GM12801 (cell line): ENCODE data around the gene DCBLD2.

Experiments
- TF ChIP-seq, protein P1 (sequence below): IDR thresholded peaks from one replicate; pipeline ENCODE4 v1.5.1; 2011; ENCODE audit warnings: control low read depth; ENCODE audit not compliant: insufficient read length; ENCODE audit errors: extremely low read depth

The DCBLD2 gene

DNA sequence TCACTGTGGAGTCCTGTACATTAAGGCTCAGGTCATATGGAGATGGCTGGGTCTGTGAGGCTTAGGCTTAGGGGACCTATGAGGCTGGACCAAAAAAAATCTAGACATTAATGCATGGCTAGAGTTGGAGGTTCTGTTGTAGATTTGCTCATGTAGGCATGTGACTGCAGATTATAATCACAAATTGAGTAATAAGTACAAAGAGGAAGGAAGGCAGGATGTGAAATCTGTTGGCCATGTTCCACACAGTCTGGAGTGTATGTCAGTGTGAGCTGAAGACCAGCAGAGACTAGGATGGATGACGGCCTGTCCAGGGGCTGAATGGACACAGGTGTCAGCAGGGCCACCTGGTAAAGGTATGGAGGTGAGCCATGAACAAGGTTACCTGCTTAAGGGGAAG is 138.4 kb downstream of the DCBLD2 start, which contains the start of gene ST3GAL6:
Gene ST3GAL6 (plus strand): TSS at position 265 of the 400 bp plus-strand sequence. CDS start 5,101 bp downstream, outside the sequence.
- TF ChIP-seq, protein P1, sequence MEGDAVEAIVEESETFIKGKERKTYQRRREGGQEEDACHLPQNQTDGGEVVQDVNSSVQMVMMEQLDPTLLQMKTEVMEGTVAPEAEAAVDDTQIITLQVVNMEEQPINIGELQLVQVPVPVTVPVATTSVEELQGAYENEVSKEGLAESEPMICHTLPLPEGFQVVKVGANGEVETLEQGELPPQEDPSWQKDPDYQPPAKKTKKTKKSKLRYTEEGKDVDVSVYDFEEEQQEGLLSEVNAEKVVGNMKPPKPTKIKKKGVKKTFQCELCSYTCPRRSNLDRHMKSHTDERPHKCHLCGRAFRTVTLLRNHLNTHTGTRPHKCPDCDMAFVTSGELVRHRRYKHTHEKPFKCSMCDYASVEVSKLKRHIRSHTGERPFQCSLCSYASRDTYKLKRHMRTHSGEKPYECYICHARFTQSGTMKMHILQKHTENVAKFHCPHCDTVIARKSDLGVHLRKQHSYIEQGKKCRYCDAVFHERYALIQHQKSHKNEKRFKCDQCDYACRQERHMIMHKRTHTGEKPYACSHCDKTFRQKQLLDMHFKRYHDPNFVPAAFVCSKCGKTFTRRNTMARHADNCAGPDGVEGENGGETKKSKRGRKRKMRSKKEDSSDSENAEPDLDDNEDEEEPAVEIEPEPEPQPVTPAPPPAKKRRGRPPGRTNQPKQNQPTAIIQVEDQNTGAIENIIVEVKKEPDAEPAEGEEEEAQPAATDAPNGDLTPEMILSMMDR, result no peak

DNA sequence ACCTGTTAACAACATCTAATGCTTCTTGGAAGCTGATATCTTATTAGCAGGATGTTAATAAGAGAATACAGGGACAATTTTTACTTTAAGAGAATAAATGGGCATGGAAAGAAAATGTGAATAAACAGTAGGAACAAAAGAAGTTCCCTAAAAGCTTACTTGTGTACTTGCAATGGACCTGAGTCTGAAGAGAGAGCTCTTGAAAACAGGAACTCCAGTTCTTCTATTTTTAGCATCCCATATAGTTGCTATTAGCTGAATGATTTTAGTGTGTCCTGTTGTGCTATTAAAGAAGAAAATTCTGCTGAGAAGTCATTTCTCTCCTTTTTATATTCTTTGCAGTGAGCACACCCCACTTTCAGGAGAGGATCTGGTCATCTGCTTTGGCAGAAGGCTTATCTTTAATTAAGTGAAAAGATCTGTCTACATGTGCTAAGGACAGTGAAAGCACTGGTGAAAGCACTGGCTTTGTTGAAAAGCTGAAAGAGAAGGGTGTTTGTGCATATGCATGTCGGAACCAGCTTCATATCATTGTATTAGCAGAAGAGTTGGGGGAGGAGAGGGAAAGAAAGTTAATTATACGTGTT is 139.8 kb downstream of the DCBLD2 start:
- TF ChIP-seq, protein P1, result no peak

DNA sequence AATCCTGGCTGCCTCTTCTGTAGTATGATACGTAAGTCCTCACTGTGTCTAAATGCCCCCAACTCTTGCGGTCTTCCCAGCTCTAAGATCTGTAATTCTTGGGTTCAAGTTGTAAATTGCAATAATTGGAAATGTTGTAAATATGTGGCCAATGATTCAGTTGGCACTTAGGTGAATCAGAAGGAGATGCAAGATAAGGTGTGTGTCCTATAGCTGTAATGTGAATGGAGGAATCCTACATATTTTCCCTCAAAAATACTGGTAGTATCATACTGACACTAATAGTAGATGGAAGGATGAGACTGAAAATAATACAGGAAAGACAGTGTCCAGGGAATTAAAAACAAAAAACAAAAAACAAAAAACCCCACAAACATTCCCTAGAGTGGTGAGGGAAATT is 141.9 kb downstream of the DCBLD2 start:
- TF ChIP-seq, protein P1, result no peak

DNA sequence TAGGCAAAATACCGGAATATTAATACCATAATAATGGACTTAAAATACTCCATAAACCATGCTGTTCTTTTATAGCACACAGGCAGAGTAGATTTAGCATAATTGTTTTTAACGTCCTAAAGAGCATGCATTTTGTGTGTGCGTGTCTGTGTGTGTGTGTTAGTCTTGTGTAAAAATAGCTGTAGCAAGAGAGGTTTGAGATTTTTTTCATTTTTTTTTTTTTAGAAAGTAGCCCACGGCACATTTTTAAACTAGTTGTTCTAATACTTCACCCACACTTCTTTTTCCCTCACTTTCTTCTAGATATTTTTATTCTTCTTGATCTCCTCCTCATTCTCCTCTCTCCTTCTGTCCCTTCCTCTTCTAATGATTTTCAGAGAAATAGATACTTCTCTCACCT is 145.9 kb downstream of the DCBLD2 start:
- TF ChIP-seq, protein P1, result no peak

DNA sequence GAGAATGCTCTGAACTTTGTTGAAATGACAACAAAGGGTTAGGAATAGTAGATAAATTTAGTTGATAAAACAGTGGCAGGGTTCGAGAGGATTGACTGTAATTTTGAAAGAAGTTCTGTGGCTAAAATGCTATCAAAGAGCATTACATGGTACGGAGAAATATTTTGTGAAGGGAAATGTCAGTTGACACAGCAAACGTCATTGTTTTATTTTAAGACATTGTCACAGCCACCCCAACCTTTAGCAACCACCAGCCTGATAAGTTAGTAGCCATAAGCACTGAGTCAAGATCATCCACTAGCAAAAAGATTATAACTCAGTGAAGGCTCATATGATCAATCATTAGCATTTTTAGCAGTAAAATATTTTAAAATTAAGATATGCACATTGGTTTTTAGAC is 147.0 kb downstream of the DCBLD2 start:
- TF ChIP-seq, protein P1, result no peak

DNA sequence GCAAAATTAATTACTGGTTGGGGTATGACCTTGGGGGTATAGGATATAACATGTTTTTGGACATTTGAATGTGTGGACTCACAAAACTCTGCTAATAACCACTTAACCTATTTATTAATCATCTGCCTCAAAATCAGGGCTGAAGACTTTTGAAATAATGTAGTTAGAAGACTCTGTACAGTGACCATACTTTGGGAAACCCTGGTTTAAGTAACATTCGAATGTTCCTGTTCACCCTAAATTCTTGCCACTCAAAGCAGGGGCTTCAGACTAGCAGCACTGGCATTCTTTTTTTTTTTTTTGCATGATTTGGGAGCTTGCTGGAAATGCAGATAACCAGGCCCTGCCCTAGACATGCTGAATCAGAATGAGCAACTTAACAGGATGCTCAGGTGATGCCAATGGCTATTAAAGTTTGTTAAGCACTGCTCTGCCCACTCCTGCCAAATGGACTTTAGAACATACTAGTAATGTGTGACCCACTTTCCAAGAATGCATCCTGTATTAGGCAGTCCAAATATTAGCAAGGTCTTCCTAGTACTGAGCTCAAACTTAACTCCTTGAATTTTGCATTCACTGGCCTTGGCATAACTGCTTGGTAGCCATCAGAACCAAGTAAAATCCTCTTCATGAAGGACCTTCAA is 151.1 kb downstream of the DCBLD2 start:
- TF ChIP-seq, protein P1, result no peak

DNA sequence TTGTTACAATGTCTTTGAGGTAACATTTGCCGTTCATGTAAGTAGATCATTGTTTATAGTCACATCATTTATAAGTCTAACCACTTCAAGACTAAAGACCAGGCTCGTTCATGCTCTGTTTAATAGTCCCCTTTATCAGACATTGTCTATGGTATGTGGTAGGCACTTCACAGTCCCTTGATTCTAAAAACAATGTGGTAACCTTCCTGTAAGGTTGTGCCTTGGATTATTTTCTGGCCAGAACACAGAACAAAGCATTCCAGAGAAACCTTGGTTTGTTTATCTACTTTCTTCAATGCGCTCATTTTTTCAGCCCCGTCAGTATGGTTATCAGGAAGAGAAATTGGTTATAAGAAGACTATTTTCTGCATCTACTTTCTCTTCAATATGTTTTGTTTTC is 154.6 kb downstream of the DCBLD2 start:
- TF ChIP-seq, protein P1, result no peak
